HG03196 (cell line): ENCODE data around the gene LPAR3.

Experiments used
- ATAC-seq: cut with Tn5 transposase; IDR thresholded peaks from one replicate; pipeline ENCODE4 v1.9.1; 2021; ENCODE audit not compliant: unreplicated experiment

LPAR3 gene

DNA sequence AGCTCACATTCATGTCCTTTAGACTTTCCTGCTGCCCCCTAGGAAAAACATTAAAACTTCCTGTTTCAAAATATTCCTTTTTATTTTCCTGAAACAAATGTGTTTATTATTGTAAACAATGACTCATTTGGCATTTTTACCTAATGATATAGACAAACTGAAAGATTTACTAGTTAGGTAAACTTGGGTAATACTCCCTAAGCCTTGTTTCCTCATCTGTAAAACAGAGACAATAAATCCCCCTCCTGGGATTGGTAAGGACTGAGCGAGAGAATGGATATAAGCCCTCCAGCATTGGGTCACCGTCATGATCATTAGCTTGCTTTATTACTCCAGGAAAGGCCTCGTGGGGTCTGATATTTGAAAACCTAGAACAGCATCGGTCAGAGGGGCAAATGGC lies 59.8 kb downstream of the LPAR3 start:
- no peak for ATAC-seq

DNA sequence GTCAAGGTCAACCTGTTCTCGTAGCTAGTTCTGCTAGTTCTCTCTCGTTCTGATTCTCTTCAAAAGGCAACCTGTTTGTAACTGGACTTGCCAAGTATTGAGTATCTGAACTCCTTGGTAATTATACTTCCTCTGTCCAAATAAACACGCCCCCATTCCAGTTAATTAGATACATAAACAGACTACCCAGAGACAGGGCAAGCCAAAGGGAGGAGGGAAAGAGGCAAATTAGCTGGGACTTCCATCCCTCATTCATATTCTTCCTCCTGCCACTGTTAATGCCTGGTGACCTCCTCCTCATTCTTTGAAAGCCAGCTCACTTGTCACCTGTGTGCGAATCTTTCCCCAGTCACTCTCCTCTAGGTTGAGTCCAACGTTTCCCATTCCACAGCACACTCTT lies 62.9 kb downstream of the LPAR3 start:
- no peak for ATAC-seq

DNA sequence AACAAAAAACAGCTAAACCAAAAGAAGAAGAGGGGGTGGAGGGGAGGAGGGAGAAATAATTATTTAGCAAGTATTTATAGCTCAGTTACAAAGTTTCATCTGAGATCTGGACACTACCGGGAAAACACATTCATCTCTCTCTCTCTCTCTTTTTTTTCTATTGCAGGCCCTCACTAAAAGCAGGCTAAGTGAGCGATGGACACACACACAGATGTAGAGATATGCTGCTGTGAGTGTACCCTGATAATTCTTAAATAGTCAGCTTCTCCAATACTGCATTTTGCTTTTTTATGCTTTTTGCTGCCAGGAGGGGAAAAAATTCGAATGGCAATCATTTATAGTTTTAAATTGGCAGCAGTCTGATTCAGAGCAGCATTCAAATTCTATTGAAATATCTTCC lies 65.0 kb downstream of the LPAR3 start:
- ATAC-seq: no peak

DNA sequence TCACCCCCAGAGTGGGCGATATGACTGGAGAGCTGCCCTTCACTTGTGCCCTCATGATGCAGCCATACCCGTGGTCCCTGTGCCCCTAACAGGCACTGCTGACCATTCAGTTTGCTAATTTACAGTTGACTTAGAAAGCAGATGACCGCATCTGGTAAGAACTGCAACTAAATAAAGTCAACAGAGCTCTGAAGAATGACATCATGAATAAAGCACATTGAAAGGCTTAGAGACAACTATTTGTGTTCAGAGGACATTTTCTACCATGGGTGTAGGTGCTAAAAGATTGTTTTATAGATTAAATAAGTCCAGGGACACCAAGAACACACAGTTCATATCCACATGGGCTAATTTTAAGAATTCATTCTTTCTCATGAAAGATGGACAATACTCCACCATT lies 65.5 kb downstream of the LPAR3 start:
- ATAC-seq: no peak

DNA sequence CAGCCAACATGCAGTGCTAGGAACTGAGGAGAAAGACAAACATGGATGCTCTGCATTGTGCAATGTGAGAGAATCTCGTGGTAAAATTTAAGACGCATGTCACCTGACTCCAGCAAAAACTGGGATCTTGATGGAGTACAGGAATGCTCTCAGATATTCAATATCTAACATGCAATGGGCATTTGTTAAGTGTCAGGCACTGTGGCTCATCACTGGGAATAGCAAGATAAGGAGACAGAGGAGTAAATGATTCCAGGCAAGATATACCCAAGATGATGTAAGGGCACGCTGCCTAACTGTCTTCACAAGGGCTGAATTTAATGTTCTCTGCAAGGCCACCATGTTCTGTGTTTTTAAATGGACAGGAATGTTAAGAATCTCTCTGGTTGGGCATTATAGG lies 67.8 kb downstream of the LPAR3 start:
- no peak for ATAC-seq

DNA sequence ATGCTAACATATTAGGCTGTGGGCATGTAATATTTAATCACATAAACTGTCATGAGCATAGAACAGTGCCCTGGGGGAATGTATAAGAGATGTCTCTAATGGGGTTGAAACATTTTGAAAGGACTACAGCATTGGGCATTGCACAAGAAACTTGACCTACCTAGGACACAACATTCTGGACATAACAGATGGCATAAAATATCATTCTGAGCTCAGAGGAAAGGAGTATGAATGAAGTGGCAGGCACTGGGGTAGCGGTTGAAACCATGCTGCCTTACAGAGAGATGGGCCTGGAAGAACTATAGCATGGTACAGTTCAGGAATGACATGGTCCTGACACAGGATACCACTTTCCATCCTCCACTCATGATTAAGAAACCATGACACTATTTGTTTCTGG lies 69.0 kb downstream of the LPAR3 start:
- no peak for ATAC-seq

DNA sequence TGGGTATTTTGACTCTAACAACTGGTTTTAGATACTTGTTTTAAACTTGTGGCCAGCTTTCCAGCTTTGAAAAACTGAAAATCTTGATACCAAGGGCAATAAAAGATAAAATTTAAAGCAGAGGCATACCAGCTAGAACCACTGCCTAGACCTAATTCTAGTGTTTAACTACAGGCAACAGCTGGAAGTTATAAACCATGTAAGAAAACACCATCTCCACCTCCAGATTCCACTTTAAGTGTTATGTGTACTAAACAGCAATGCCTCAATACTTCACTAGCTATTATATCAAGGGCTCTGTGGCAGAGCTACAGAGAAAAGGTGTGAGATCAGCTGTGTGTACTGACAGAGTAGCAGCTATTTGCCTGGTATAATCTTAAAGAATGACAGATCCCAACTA lies 69.5 kb downstream of the LPAR3 start:
- ATAC-seq: no peak

DNA sequence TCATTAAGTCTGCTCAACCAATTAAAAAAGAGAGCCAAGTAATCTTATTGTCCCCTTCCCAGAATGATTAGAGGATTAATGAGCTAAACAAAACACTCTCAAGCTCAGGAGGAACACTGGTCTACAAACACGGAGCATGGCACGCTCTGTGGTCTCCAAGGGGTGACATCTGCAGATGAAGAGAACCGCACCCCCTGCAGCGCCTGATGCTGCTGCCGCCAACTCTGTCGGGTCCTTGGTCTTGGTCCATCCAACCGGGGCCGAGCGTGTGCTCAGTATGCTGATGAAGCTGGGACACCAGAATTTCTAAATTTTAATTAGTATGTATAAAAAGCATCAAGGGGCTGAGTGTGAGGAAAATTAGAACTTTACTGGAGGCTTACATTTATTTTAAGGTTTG lies 82.7 kb downstream of the LPAR3 start:
- no peak for ATAC-seq

DNA sequence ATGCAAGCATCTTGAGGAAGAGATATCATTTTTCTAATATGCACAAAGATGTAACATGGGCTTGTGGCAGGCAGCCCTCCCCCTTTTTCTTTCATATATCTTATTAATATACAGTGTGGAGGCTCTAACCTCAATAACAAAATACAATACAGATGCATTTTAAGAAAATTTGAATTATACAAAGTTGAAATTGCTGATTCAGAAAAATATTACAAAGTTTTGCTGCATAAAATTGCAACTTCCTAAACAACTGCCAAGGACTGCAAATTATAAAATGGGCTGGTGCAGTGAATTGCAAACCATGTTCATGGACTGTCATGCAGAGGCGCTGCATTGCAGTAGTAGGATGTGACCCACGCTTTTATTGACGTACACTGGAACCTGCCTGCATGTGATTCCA lies 84.0 kb downstream of the LPAR3 start:
- ATAC-seq: no peak

DNA sequence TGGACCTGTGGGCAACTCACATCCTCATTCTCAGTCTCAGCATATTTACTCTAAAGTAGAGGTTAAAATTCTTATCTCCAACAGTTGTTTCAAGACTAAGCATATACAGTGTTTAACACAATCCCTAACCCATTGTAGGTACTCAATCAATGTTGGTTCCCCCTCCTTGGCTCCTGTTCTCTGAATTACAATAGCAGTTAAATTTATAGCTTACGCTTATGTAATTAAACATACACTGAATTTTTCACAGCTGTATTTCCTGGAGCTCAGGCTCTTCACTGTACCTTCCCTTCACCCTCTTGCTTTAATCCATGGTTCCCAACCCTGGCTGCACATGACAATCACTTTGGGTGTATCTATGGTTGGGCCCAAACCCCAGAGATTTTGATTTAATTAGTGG lies 89.4 kb downstream of the LPAR3 start:
- ATAC-seq: no peak

DNA sequence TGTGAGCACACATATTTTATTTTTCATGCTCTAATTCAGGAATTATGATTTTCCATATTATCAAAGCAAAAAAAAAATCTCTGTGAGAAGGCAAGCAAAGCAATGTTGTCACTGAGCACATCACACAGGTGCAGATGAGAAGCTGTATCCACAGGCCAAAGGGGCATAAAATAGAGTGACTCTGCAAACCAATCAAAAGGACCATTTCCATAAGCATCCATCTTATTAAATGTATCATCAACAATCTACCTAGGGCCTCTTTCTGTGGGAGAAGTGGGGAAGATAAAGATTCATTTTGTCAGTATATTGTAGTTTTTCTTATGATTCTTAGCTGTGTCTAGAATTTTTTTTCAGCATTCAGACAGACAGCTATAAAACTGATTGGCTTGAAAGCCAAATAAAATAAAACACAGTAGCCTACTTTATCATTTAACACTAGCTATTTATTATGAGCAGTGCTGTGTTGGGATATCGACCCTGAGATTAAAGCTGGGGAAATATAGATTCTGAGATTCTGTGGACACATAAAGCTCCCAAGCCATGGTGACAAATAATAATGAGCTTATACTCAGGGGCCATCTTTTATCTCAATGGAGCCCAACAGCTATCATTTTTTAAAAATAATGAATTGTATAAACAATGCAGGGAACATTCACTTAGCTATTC lies 90.3 kb downstream of the LPAR3 start:
- no peak for ATAC-seq

DNA sequence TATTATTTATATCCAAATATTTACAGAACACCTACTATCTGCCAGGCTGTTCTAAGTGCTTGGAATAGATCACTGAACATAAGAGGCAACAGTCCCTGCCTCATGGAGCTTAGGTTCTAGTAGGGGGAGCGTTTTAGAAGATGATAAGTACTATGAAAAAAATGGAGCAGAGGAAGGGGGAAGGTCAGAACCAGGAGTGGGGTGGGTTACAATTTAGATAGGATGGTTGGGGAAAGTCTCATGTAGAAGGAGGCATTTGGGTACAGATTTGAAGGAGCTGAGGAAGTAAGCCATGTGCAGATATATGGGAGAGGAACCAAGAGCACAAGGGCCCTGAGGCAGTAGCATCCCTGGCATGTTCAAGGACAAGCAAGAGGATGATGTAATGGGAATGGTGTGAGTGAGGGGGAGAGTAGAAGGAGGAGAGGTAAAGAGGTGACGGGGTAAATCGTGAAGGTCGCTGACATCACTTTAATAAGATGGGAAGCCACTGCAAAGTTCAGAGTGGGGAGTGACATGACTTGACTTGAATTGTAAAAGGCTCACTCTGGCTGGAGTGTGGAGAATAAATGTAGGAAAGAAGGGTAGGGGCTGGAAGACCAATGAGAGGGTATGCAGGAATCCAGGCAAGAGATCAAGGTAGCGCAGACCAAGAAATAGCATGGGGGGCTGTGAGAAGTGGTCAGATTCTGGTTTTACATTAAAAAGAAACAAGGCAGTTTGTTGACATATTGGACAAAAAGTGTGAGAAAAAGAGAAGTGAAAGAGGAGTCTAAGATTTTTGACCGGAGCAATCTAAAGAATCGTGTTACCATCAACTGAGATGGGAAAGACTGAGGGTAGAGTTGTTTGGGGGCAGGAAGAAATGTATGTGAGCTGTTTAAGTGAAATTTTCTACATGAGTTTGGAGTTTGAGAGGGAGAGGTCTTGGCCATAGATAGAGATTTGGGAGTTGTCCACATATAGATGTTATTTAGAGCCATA lies 92.6 kb downstream of the LPAR3 start:
- no peak for ATAC-seq

DNA sequence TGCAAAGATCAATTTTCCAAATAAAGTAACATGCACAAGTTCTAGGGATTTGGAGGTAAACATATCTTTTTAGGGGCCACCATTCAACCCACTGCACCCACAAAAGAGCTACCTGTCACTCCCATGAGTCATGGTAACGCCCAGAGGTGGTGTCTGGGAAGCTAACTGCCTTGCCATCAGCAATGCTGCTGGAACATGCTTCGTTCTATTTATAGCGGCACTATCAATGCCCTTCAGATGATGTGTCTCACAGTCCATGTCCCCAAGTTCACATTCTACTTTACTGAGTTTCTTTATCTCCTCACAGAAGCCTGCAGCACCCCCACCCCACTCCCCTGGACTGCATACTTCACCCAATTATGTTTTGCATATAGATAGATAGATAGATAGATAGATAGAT lies 95.4 kb downstream of the LPAR3 start:
- ATAC-seq: no peak

DNA sequence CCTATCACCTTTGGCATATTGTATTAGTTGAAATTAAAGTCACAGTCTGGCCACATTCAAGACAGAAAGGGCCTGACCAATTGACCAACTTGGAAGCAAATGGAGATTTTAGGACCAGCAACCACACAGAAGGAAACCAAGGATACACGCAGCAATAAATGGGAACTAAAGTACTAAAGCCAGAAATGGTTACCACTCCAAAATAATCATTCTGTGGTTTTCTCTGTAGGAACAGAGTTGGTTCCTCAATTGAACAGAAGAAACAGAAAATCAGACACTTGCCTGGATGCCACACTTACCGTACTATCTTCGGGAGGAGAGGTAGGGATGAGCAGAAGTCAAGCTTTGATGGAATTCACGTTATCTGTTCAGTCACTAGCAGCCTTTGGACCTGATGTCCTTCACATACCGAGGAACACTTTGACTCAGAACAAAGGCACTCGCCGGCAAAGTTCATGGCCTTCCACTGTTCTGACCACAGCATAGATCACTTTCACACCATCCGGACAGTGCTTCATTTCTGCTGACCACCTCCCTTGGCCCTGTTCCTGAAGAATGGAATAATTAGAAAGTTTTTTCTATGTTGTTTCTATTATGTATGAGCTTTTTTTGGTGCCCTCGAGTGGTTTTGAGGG lies 96.9 kb downstream of the LPAR3 start:
- ATAC-seq: no peak

DNA sequence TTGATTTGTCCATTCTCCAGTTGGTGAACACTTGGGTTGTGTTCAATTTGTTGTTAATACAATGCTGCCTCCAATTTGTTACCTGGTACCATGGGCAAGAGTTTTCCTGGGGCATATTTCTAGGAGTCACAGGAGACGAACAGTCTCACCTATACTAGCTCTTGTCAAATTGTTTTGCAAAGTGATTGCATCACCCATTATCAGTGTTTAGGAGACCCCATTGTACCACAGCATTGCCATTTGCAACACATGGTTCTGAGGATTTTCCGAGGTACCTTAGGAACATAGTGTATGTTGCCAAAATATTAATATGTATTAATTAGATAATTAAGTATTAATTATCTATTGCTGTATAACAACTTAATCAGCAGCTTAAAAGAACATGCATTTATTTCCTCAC lies 97.8 kb downstream of the LPAR3 start:
- no peak for ATAC-seq

DNA sequence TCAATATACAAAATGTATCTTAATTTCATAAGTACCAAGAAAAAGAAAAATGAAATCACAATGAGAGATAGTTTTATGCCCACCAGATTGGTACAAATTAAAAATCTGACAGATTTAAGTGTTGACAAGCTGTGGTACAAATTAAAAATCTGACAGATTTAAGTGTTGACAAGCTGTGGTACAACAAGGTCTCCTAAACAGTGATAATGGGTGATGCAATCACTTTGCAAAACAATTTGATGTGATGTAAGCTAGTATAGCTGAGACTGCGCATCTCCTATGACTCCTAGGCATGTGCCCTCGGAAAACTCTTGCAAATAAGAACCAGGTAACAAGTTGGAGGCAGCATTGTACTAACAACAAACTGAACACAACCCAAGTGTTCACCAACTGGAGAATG lies 100.6 kb downstream of the LPAR3 start:
- no peak for ATAC-seq

DNA sequence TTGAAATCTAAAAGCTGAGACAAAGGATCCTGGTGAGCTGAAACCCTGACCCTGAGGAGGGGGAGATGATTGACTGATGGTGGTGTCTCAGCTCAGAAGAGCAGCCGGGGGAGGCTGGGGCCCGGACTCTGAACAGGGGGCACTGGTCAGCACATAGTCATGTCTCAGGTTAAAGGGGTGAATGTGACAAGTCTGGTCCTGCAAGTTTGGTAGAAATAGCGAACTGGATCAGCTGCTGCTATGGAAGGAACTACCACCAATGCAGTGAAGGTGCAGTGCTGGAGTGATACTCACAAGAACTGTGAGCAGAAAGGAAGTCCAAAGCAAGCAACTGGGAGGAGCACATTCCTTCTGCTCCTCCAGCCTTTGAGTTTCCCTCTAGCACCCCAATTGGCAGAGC lies 104.0 kb downstream of the LPAR3 start:
- no peak for ATAC-seq

DNA sequence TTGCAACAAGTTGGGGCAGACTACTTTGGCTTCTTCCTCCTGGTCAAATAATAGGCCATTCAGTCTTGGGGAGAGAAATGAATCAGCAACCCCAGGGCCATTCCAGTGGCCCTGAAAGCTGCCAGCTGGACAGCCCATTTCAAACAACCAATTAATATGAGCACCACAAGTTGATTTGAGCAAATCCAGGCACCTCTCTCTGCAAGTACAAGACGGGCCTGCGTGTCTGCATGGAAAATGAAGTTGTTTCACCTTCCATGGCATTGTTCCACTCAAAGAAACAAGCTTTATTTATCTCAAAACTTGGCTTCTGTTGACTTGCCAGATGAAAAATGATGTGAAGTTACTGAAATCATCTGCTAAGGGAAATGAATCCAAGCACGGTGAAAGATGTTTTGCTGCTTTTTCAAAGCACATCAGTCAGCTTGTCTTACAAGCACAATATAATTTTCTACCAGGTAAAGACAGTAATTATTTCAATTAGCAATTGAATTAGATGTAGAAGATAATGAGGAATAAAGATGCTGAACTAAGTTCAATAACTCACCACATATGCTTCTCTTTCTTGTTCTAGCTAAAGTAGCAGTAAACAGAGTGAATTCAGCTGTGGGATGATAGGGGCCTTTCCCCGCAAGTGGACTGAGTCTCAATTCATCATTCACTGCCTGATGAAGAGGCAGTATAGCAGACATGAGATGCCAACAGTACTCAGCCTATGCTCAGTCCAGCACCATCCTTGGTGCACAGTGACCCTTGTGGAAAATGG lies 107.6 kb downstream of the LPAR3 start:
- no peak for ATAC-seq

DNA sequence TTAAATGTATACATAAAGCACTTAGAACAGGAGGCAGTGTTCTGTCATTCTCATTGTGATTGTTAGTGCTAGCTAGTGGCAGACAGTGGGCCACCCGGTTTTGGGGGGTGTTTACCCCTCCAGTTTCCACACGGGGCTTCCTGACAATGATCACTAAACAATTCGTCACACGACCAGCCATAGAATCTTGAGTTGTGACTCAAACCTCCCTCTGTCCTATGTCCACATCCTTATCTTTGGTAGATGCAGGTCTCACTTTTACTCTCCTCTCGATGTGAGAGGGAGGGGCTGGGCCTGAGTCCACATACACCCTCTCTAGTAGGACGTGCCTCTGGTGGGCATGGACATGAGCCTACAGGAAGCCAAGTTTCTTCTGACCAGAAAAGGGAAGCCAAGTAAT lies 110.1 kb downstream of the LPAR3 start:
- no peak for ATAC-seq

DNA sequence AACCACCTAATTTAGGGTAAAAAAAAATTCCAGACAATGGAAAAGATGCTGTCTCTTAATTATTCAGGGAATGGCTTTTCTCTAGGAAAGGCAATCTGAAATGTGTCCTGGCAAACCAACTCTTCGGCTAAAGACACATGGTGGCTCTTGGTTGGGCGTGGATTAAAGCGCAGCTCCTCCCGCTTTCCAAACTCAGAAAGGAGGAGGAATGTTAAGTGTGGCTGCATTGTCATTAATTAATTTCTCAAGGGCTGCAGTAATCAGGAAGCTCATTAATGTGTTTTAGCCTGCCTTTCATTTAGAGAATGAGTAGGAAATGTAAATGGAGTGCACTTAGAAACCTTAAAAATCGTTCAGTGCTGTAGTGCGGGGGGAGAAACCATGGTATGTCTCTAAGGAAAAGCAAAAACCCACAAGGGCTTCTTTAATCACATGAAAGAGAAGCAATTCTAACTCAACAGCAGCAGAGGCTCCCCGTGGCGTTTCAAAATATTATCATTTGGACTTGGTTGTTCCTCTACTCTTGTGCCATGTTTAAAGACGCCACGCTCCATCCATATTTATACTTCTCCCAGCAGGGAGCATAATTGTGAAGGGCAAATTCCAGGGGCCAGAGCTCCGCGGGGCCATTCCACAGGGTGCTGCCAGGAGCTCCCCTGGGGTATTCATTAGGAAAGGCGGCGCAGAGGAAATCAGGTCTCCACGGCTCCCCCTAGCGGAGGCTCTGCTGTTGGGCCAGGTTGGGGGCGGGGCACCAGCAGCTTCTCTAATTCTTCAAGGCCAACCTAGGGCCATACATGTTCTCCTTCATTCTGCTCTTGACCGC lies 110.8 kb downstream of the LPAR3 start:
- no peak for ATAC-seq
